Natural killer cell (primary cell): Measurements from ENCODE around the gene RAB30. TPM values are rescaled to one million over a fixed set of nuclear protein-coding genes. Genes with fewer than 3 reads are reported as not detected.

Experiments
- ATAC-seq, 3 donors: fragments of 150-1000 bp in 2 of 3; fragments of 200-7000 bp in 1 of 3; cut with Tn5 transposase; 1 replicate in 1 of 3; 2 replicates in 2 of 3; pipeline ENCODE4 v1.10.0; 2021; ENCODE audit warnings: mild to moderate bottlenecking in 2 of 3, moderate library complexity in 2 of 3
- DNase-seq, 2 donors: peaks; one replicate each; pipeline versions ENCODE4 v3.0.0 to v3.0.0-alpha.2; 2013 to 2021; ENCODE audit warnings: mixed read lengths in 1 of 2
- H3K27ac ChIP-seq: one replicate; pipeline ENCODE4 v1.5.1; 2013; ENCODE audit warnings: mild to moderate bottlenecking, low read length
- H3K27me3 ChIP-seq: one replicate; pipeline ENCODE4 v1.6.1; 2013; ENCODE audit warnings: low read length; ENCODE audit not compliant: control insufficient read depth, insufficient read depth
- H3K36me3 ChIP-seq: one replicate; pipeline ENCODE4 v1.6.1; 2013; ENCODE audit warnings: low read length; ENCODE audit not compliant: control insufficient read depth, insufficient read depth
- H3K4me1 ChIP-seq: one replicate; pipeline ENCODE4 v1.6.1; 2013; ENCODE audit warnings: low read length; ENCODE audit not compliant: control insufficient read depth, insufficient read depth
- H3K4me3 ChIP-seq: one replicate; pipeline ENCODE4 v1.5.1; 2013; ENCODE audit warnings: low read length
- H3K9me3 ChIP-seq: one replicate; pipeline ENCODE4 v1.6.1; 2013; ENCODE audit warnings: low read length; ENCODE audit not compliant: control insufficient read depth, insufficient read depth
- H3K27ac Mint-ChIP-seq, 2 donors: one replicate each; pipeline ENCODE4 v1.8.0; 2022; ENCODE audit warnings: mild to moderate bottlenecking in 2 of 2, mixed read lengths in 2 of 2, moderate library complexity in 1 of 2
- H3K27me3 Mint-ChIP-seq, 2 donors: one replicate each; pipeline ENCODE4 v1.8.0; 2022; ENCODE audit warnings: low read depth in 2 of 2, mixed read lengths in 2 of 2
- H3K36me3 Mint-ChIP-seq: one replicate; pipeline ENCODE4 v1.8.0; 2022; ENCODE audit warnings: mixed read lengths
- H3K4me1 Mint-ChIP-seq, 2 donors: one replicate each; pipeline ENCODE4 v1.8.0; 2022; ENCODE audit warnings: mixed read lengths in 2 of 2
- H3K4me3 Mint-ChIP-seq: one replicate; pipeline ENCODE4 v1.8.0; 2022; ENCODE audit warnings: mild to moderate bottlenecking, moderate library complexity, mixed read lengths
- H3K9me3 Mint-ChIP-seq, 2 donors: one replicate each; pipeline ENCODE4 v1.8.0; 2022; ENCODE audit warnings: mixed read lengths in 2 of 2
- WGBS: methylation state at CpG from one replicate; pipeline ENCODE4 v1.1.7; 2013; ENCODE audit warnings: missing lambda C conversion rate; ENCODE audit not compliant: insufficient coverage; 5-methylcytosine and 5-hydroxymethylcytosine counted together
- intact Hi-C: fragments of 100-400 bp; cut with micrococcal nuclease; formaldehyde crosslinking; loops from one replicate; pipeline ENCODE4 v1.14.2; 2022
- total RNA-seq, 4 donors: library from RNA; stranded (reverse); fragments of 120-200 nt in 1 of 4; gene quantifications; one replicate each; pipeline versions ENCODE4 v1.2.3 to v1.2.4, GENCODE V29; 2013 to 2022
- TF ChIP-seq, protein P1 (sequence below): fragments of 200-600 bp; IDR thresholded peaks from one replicate; pipeline ENCODE4 v1.8.0; 2022; ENCODE audit warnings: antibody characterized with exemption

RAB30 gene
- total RNA-seq, 3 donors from 2014 or later (not counting 1 experiment from before 2014, with no cell fraction given) = 10.2 to 23.3 (median 20.5) TPM

DNA sequence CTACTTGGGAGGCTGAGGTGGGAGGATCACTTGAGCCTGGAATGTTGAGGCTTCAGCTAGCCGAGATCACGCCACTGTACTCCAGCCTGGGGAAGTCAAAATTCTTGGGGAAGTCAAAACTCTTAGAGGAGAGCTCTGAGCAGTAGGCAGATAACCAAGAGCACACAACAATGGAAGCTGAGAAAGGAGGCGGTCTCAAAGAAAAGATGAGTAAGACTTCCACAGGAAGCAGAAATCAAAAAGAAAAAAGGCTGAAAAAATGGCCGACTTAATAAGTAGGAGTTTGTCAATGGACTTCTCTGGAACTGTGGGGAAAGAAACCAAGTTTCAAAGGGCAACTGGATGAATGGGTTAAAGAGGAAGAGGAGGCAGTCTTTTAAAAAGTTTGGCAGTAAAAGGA is 32.1 kb downstream of the RAB30 start:
- intact Hi-C loops = no loop called here
- Histone ChIP-seq H3K4me3 (no peak overlapping the region), H3K27ac (no peak overlapping the region), H3K27me3 (no peaks in the 10 kb centered on the region), H3K36me3 (no peaks in the 10 kb centered on the region), H3K9me3 (no peaks in the 10 kb centered on the region), H3K4me1 (peaks cover 13% of the 10 kb centered on the region)
- TF ChIP-seq, protein P1, sequence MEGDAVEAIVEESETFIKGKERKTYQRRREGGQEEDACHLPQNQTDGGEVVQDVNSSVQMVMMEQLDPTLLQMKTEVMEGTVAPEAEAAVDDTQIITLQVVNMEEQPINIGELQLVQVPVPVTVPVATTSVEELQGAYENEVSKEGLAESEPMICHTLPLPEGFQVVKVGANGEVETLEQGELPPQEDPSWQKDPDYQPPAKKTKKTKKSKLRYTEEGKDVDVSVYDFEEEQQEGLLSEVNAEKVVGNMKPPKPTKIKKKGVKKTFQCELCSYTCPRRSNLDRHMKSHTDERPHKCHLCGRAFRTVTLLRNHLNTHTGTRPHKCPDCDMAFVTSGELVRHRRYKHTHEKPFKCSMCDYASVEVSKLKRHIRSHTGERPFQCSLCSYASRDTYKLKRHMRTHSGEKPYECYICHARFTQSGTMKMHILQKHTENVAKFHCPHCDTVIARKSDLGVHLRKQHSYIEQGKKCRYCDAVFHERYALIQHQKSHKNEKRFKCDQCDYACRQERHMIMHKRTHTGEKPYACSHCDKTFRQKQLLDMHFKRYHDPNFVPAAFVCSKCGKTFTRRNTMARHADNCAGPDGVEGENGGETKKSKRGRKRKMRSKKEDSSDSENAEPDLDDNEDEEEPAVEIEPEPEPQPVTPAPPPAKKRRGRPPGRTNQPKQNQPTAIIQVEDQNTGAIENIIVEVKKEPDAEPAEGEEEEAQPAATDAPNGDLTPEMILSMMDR = no peak
- Mint-ChIP-seq H3K4me1 (peaks cover 9 to 12% of the 10 kb centered on the region in 2 donors), H3K9me3 (no peaks in the 10 kb centered on the region), H3K27me3 (no peaks in the 10 kb centered on the region), H3K36me3 (no peaks in the 10 kb centered on the region), H3K4me3 (no peak overlapping the region), H3K27ac (no peak overlapping the region)
- DNase-seq = no peak
- ATAC-seq = no peak
- WGBS = 98% methylated on average over 4 of the region's 4 CpGs

DNA sequence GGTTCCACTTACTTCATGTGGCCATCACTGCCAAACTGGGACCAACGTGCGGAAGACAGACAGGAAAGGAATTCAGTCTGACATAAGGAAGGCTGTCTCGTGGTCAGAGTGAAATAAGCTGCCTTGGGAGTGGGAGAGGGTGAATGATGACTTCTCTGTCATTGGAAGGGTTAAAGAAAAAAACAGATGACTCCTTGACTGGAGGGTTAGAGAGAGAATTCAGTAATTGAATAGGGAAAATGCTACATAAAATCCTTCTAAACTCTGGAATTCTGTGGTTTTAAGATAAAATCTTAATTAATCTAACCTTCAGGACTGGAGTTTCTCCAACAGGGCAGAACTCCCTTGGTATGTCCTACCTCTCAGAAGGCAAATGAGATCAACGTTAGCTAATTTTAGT is 33.8 kb downstream of the RAB30 start:
- Mint-ChIP-seq H3K4me1 (peaks cover 9 to 15% of the 10 kb centered on the region in 2 donors), H3K27me3 (no peaks in the 10 kb centered on the region), H3K4me3 (no peak overlapping the region), H3K36me3 (no peaks in the 10 kb centered on the region), H3K27ac (no peak overlapping the region), H3K9me3 (no peaks in the 10 kb centered on the region)
- TF ChIP-seq, protein P1 = no peak
- ATAC-seq = no peak
- H3K4me3 ChIP-seq = no peak overlapping the region
- DNase-seq = no peak
- no peaks in the 10 kb centered on the region for H3K9me3 ChIP-seq
- H3K4me1 ChIP-seq = peaks cover 13% of the 10 kb centered on the region
- intact Hi-C loops = no loop called here
- no peak overlapping the region for H3K27ac ChIP-seq
- H3K36me3 ChIP-seq = no peaks in the 10 kb centered on the region
- WGBS = 91% methylated on average over 4 of the region's 4 CpGs
- H3K27me3 ChIP-seq = no peaks in the 10 kb centered on the region

DNA sequence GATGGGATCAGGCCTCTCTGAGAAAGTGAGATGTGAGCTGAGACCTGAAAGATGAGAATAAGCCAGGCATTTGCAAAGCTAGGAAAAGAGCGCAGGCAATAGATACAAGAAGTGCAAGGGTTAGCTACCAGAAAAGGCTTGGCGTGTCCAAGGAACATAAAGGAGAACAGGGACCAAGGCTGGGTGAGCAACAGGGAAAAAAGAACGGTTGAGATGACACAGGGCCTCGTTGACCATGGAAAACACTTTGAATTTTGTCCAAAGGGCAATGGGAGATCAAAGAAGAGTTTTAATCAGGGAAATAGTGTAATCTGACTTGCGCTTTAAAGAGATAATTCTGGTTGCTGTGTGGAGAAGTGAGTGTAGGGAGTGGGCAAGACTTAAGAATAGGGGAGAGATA is 35.0 kb downstream of the RAB30 start:
- intact Hi-C loops = no loop called here
- TF ChIP-seq, protein P1 = no peak
- no peak overlapping the region for H3K4me3 Mint-ChIP-seq
- peaks cover 9 to 15% of the 10 kb centered on the region in 2 donors for H3K4me1 Mint-ChIP-seq
- Histone ChIP-seq H3K27me3 (no peaks in the 10 kb centered on the region), H3K27ac (no peak overlapping the region), H3K36me3 (no peaks in the 10 kb centered on the region), H3K4me3 (no peak overlapping the region), H3K9me3 (no peaks in the 10 kb centered on the region), H3K4me1 (peaks cover 13% of the 10 kb centered on the region)
- no peaks in the 10 kb centered on the region for H3K27me3 Mint-ChIP-seq
- DNase-seq (no peak), ATAC-seq (no peak)
- no peaks in the 10 kb centered on the region for H3K9me3 Mint-ChIP-seq
- H3K27ac Mint-ChIP-seq = no peak overlapping the region
- 96% methylated on average over 5 of the region's 5 CpGs for WGBS
- H3K36me3 Mint-ChIP-seq = no peaks in the 10 kb centered on the region
